Endodermal cell (in vitro differentiated cells): ENCODE data around the gene FBLIM1. TPM values are rescaled to one million over a fixed set of nuclear protein-coding genes. Genes with fewer than 3 reads are reported as not detected.

Source experiments
- DNase-seq: peaks from one replicate; pipeline ENCODE4 v3.0.0-alpha.2; 2017
- H3K27ac ChIP-seq: 2 replicates; pipeline ENCODE4 v1.5.1; 2013; ENCODE audit warnings: mild to moderate bottlenecking, low read depth, low read length, moderate library complexity
- H3K27me3 ChIP-seq: 2 replicates; pipeline ENCODE4 v1.6.1; 2013; ENCODE audit warnings: mild to moderate bottlenecking, low read length, moderate library complexity; ENCODE audit not compliant: insufficient read depth, control insufficient read depth, poor library complexity, severe bottlenecking
- H3K36me3 ChIP-seq: 2 replicates; pipeline ENCODE4 v1.7.0; 2013; ENCODE audit warnings: mild to moderate bottlenecking, low read length, moderate library complexity; ENCODE audit not compliant: control insufficient read depth, insufficient read depth
- H3K4me1 ChIP-seq: one replicate; pipeline ENCODE4 v1.7.0; 2013; ENCODE audit warnings: low read length; ENCODE audit not compliant: control insufficient read depth, insufficient read depth
- H3K4me3 ChIP-seq: 2 replicates; pipeline ENCODE4 v1.5.1; 2013; ENCODE audit warnings: mild to moderate bottlenecking, low read length, moderate library complexity
- H3K9ac ChIP-seq: 2 replicates; pipeline ENCODE4 v1.6.1; 2013; ENCODE audit warnings: mild to moderate bottlenecking, low read length, moderate library complexity; ENCODE audit not compliant: poor library complexity, severe bottlenecking; ENCODE audit errors: extremely low read depth
- H3K9me3 ChIP-seq: 2 replicates; pipeline ENCODE4 v1.6.1; 2013; ENCODE audit warnings: mild to moderate bottlenecking, low read length, moderate library complexity; ENCODE audit not compliant: control insufficient read depth
- H3K27ac Mint-ChIP-seq: 2 replicates; pipeline ENCODE4 v1.8.0; 2020; ENCODE audit warnings: mixed read lengths
- H3K27me3 Mint-ChIP-seq: 2 replicates; pipeline ENCODE4 v1.8.0; 2021; ENCODE audit warnings: mild to moderate bottlenecking, mixed read lengths; ENCODE audit not compliant: insufficient read depth
- H3K36me3 Mint-ChIP-seq: 2 replicates; pipeline ENCODE4 v1.8.0; 2020; ENCODE audit warnings: low read depth, mixed read lengths
- H3K4me1 Mint-ChIP-seq: 2 replicates; pipeline ENCODE4 v1.8.0; 2020; ENCODE audit warnings: mixed read lengths
- H3K4me3 Mint-ChIP-seq: 2 replicates; pipeline ENCODE4 v1.8.0; 2020; ENCODE audit warnings: mild to moderate bottlenecking, moderate library complexity, mixed read lengths
- H3K9me3 Mint-ChIP-seq: 2 replicates; pipeline ENCODE4 v1.8.0; 2020; ENCODE audit warnings: mild to moderate bottlenecking, mixed read lengths
- WGBS, 2 experiments: methylation state at CpG; one replicate each; pipeline versions ENCODE4 v1.1.5 to v1.1.7; 2013; ENCODE audit warnings: missing lambda C conversion rate in 2 of 2, mixed read lengths in 1 of 2; ENCODE audit not compliant: insufficient coverage in 1 of 2, insufficient read length in 1 of 2; 5-methylcytosine and 5-hydroxymethylcytosine counted together
- total RNA-seq, 2 donors: library from RNA; stranded (reverse); fragmentation: NEBNext Ultra II Directional in 1 of 2; extraction: Animal tissue kit (Norgen Biotek cat#: 25700) in 1 of 2; gene quantifications; 2 replicates in 1 of 2; 3 replicates in 1 of 2; pipeline ENCODE4 v1.2.1, GENCODE V29; 2021
- TF ChIP-seq, protein P1 (sequence below): fragments of 200-600 bp; sonication (generic); conservative IDR thresholded peaks from 2 replicates; pipeline ENCODE4 v1.5.0; 2021; ENCODE audit warnings: antibody characterized with exemption, mild to moderate bottlenecking

The FBLIM1 gene
- total RNA-seq, 2 donors from 2014 or later: 58.4 to 60.6 TPM

DNA sequence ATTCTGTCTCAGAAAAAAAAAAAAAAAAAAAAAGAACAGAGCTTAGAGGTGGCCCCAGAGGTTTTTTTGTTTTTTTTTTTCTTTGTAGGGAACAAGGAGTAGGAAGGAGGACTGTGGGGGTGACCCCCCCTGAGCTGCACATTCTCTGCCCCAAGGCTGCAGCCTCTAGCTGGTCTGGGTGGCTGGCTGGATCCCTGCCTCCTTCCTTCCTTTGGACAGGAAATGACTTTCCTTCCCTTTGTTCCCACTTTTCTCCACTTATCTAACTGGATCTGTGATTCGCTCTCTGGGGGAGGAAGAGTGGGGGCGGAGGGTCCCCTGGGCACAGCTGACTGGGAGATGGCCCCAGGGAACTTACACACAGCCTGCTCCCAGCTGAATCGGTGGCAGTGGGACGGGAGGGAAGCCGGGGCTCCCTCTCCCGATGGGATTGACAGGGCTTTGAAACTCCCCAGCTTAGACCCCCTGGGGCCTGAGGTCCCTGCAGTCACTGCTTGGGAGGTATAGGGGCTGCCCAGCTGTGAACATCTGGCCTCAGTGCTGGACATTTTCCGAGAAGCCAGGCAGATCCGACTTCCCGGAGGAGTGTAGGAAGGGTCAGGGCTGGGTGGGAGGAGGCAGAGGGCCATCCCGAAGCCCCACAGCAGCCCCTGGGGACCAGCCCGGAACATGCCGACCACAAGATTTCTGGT lies 2.1 kb downstream of the FBLIM1 start:
- Mint-ChIP-seq H3K4me3 (peak overlapping the region; percentile 78), H3K4me1 (peaks cover 35% of the 10 kb centered on the region), H3K27me3 (peaks cover 14% of the 10 kb centered on the region), H3K27ac (peak overlapping the region; percentile 87), H3K36me3 (peaks cover 23% of the 10 kb centered on the region), H3K9me3 (no peaks in the 10 kb centered on the region)
- WGBS, 2 experiments: 63 to 72% methylated on average over 5 to 12 of the region's 12 CpGs
- Histone ChIP-seq H3K4me1 (peaks cover 13% of the 10 kb centered on the region), H3K4me3 (peak overlapping the region; percentile 93), H3K36me3 (peaks cover 39% of the 10 kb centered on the region), H3K27me3 (no peaks in the 10 kb centered on the region), H3K9ac (peak overlapping the region; percentile 80), H3K27ac (no peak overlapping the region), H3K9me3 (no peaks in the 10 kb centered on the region)
- DNase-seq: peak; percentile 68
- TF ChIP-seq, protein P1, sequence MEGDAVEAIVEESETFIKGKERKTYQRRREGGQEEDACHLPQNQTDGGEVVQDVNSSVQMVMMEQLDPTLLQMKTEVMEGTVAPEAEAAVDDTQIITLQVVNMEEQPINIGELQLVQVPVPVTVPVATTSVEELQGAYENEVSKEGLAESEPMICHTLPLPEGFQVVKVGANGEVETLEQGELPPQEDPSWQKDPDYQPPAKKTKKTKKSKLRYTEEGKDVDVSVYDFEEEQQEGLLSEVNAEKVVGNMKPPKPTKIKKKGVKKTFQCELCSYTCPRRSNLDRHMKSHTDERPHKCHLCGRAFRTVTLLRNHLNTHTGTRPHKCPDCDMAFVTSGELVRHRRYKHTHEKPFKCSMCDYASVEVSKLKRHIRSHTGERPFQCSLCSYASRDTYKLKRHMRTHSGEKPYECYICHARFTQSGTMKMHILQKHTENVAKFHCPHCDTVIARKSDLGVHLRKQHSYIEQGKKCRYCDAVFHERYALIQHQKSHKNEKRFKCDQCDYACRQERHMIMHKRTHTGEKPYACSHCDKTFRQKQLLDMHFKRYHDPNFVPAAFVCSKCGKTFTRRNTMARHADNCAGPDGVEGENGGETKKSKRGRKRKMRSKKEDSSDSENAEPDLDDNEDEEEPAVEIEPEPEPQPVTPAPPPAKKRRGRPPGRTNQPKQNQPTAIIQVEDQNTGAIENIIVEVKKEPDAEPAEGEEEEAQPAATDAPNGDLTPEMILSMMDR: no peak

DNA sequence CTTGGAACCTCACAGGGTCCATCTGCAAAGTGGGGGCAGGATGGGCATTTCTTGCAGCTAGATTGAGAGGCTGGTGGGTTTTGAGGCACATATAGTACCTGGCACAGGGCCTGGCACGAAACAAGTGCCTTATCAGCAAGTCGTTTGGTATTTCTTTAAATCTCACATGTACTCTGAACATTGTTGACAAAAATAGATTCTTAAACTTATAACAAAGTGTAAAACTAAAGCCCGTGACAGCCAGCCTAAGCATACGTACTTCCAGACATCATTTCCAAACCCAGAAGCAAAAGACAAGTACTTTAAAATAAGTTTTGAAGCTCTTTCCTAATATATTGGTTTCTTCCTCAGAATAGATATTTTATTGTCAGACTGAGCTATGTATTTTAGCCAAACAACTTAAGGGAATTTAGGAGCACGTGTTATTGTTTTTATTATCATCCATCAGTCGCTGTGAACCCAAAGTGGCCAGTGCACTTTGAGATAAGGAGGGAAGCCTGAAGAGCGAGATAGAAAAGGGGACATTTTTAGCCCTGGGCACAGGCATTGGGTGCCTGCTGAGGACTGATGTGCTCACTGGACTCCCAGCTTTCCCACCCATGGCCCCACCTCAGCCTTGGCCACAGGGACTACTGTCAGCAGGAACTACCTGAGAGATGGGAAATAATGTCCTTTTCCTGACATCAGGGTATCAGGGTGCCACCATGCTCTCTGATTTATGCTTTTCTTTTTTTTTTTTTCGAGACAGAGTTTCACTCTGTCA lies 3.0 kb downstream of the FBLIM1 start:
- Histone ChIP-seq H3K4me3 (peak overlapping the region; percentile 93), H3K27ac (no peak overlapping the region), H3K9ac (no peak overlapping the region), H3K27me3 (no peaks in the 10 kb centered on the region), H3K36me3 (peaks cover 46% of the 10 kb centered on the region), H3K4me1 (peaks cover 13% of the 10 kb centered on the region), H3K9me3 (no peaks in the 10 kb centered on the region)
- whole genome bisulfite sequencing, 2 experiments: 91 to 100% methylated on average over 4 to 8 of the region's 8 CpGs
- H3K27me3 Mint-ChIP-seq: peaks cover 8% of the 10 kb centered on the region
- peaks cover 27% of the 10 kb centered on the region for H3K36me3 Mint-ChIP-seq
- no peak for DNase-seq
- no peak overlapping the region for H3K4me3 Mint-ChIP-seq
- H3K9me3 Mint-ChIP-seq: no peaks in the 10 kb centered on the region
- H3K4me1 Mint-ChIP-seq: peaks cover 29% of the 10 kb centered on the region
- TF ChIP-seq, protein P1: no peak
- no peak overlapping the region for H3K27ac Mint-ChIP-seq

DNA sequence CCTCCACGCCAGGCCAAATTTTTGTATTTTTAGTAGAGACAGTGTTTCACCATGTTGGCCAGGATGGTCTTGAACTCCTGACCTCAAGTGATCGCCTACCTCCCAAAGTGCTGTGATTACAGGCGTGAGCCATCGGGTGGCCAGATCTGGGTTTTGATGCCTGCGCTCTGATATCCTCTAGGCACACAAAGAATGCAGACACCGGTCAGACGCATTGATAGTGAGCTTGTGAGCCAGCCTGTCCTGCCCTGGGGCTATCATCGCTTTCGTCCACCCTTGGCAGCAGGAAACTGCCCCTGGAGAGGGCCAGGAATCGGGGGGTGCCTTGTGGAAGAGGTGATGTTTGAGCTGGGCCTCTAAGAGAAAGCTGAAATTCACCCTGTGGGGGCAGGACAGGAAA lies 4.0 kb downstream of the FBLIM1 start:
- no peak overlapping the region for H3K4me3 ChIP-seq
- Mint-ChIP-seq H3K4me3 (no peak overlapping the region), H3K27ac (peak overlapping the region; percentile 89), H3K27me3 (no peaks in the 10 kb centered on the region), H3K4me1 (peaks cover 29% of the 10 kb centered on the region), H3K36me3 (peaks cover 28% of the 10 kb centered on the region), H3K9me3 (no peaks in the 10 kb centered on the region)
- WGBS, 2 experiments: 83 to 87% methylated on average over 6 to 10 of the region's 10 CpGs
- H3K9me3 ChIP-seq: no peaks in the 10 kb centered on the region
- H3K4me1 ChIP-seq: peaks cover 12% of the 10 kb centered on the region
- peaks cover 52% of the 10 kb centered on the region for H3K36me3 ChIP-seq
- no peak overlapping the region for H3K9ac ChIP-seq
- TF ChIP-seq, protein P1: peak; percentile 46
- no peaks in the 10 kb centered on the region for H3K27me3 ChIP-seq
- no peak overlapping the region for H3K27ac ChIP-seq
- DNase-seq: no peak
